HG03457 (cell line): ENCODE measurements around the gene DDT.
"Not testable (repeated sequence)": the region's sequence is repeated elsewhere in the genome, so short reads cannot be mapped to it uniquely, and the experiment has no call there.

ENCODE experiments used
- ATAC-seq: cut with Tn5 transposase; IDR thresholded peaks from one replicate; pipeline ENCODE4 v1.9.1; 2021; ENCODE audit warnings: moderate number of reproducible peaks; ENCODE audit not compliant: unreplicated experiment

DDT gene

DNA sequence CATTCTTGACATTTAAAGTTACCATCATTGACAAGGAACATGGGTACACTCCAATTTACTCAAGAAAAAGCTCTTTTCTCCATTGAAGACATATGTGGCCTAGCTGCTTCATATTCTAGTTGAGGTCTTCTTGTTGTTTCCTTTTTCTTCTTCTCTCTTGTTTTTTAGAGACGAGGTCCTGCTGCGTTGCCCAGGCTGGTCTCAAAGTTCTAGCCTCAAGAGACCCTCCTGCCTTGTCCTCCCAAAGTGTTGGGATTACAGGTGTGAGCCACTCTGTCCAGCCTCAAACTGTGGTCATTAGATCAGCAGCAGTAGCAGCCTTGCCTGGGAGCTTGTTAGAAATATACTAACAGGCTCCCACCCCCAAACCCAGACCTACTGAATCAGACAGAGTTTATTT lies 18.8 kb upstream of the DDT start:
- not testable (repeated sequence) for ATAC-seq

DNA sequence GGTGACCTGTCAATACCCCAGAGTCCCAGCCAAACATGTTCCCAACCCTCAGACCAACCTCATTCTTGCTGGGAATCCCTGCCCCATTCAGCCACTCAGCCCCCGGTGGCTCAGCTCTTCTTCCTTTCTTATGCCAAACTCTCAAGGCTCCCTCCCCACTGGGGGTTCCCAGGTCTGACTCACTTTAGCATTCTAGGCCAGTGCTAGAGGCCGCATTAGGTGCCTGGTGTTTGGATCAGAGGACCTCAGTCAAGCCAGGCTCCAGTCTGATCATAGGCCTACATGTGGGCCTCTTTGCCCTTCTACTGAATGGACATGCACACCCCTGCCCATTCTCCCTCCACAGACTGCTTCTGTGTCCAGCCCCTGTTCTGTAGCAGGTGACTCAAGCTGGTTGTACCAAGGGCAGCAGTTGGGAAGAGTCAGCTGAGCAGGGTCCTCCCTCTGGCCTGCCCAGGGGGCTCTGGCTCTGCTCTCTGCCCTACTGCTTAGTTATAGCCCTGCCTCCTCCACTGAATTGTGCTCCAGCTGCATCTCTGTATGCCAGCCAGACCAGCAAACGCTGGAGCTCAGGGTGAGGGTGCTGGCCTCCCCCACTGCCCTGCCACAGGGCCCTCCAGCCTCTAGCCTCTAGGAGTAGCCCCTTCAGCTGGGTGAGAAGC lies 15.5 kb upstream of the DDT start:
- not testable (repeated sequence) for ATAC-seq

GRCh38 chr22:23986538-23987178 lies 12.4 kb upstream of the DDT start:
- ATAC-seq, result not testable (repeated sequence)

DNA sequence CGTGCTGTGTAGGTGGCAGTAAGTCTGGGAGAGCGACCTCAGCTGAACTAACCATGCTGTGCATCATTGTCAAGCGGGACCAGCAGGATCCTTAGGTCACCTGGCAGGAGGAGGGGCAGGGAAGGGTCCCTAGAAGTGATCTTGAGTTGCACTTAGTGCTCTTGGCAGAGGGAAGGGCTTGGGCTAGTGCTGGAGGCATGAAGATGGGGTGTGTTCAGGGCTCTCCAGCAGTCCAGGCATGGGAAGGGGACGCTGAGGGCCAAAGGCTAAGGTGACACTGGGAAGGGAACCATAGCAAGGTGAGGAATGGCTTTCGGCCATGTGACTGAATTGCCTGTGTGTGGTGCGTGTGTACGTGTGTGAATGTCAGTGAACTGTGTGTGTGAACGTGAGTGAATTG lies 11.8 kb upstream of the DDT start:
- ATAC-seq, result not testable (repeated sequence)

GRCh38 chr22:23984430-23984829 lies 10.2 kb upstream of the DDT start:
- ATAC-seq, result no peak

GRCh38 chr22:23980567-23980966 lies 6.3 kb upstream of the DDT start:
- not testable (repeated sequence) for ATAC-seq

- ATAC-seq, result not testable (repeated sequence)
These were observed 5.5 kb upstream of the DDT start, which contains the start of gene GSTT2 for GRCh38 chr22:23979557-23980240. Gene GSTT2 (plus strand): TSS chr22:23980134.

- not testable (repeated sequence) for ATAC-seq
These were observed 3.1 kb upstream of the DDT start for GRCh38 chr22:23977304-23977703.

GRCh38 chr22:23974836-23975352 lies 653 bp upstream of the DDT start:
- ATAC-seq, result not testable (repeated sequence)

DNA sequence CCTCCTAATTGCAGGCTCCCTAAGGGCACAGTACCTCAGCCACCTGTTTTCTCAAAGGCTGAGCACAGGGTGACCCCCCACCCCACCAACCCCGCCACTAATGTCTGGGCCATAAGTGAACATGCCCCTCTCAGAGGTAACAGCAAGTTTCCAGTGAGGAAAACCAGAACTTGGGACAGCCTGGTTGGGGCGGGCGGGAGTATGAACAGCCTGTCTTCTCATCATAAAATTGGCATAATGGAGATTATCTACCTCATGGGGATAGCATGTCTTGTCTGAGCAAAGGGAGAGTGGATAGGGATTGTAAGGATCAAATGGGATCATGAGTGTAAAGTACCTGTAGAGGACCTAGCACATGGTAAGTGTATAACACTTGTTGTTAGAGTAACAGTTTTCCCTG lies 2.3 kb downstream of the DDT start:
- ATAC-seq, result not testable (repeated sequence)

DNA sequence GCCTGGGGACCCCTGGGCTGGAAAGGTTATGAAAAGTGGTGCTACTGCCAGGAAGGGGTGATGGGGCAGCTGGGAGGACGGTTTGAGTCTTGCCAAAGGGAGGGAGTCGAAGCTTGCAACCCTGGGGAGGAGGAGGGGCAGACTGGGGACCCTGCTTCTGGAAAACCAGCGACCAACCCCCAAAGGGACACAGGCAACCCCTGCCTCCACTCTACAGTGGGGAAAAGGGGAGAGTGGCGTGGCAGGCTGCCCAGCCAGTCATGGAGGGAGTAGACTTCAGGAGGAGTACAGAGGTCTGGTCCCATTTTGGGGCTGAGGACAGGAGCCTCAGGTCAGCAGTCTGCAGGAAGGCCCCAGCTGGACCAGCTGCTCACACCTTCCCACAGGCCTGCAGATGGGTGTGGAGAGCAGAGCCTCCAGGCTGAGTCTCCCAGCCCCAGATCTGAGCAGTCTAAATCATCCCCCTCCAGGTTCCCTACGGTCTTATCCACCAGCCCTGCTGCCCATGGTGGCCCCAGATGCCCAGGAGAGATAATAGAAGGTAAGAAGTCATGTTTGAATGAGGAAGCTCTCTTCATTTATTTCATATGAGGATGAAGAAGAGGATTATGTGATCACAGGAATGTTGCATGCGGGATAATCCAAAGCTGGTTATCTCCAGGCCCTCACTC lies 3.3 kb downstream of the DDT start:
- ATAC-seq, result no peak

- no peak for ATAC-seq
These were observed 4.0 kb downstream of the DDT start for GRCh38 chr22:23970201-23970641.

DNA sequence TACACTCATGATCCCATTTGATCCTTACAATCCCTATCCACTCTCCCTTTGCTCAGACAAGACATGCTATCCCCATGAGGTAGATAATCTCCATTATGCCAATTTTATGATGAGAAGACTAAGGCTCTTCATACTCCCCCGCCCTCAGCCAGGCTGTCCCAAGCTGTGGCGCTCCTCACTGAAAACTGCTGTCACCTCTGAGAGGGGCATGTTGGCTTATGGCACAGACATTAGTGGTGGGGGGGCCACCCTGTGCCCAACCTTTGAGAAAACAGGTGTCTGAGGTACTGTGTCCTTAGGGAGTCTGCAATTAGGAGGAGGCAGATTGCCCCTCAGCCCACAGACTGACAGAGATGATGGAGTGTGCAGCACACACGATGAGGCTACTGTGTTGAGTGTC lies 5.2 kb downstream of the DDT start:
- no peak for ATAC-seq

GRCh38 chr22:23966568-23966967 lies 7.7 kb downstream of the DDT start, which contains the start of gene DDTL:
Gene DDTL (plus strand): TSS chr22:23966888. CDS start chr22:23966915, 27 bp downstream.
- peak; percentile 81 for ATAC-seq

DNA sequence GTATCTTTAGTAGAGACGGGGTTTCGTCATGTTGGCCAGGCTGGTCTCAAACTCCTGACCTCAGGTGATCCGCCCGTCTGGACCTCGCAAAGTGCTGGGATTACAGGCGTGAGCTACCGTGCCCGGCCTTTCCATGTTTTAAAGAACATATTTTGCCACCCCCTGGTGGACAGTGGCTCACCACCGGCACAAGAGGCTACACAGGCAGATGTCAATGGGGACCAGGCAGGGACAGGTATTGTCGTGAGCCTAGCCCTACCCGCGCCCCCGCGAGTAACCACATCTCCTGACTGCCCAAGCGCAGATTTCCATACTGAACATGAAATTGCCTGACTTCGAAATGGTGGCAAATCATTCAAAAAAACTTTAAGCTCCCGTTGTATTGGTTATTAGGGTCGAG lies 8.1 kb downstream of the DDT start:
- ATAC-seq, result peak; percentile 11

- not testable (repeated sequence) for ATAC-seq
These were observed 13.0 kb downstream of the DDT start, which contains the start of gene GSTT2B for GRCh38 chr22:23961084-23961771. Gene GSTT2B (minus strand): TSS chr22:23961195. CDS start chr22:23961131, 64 bp downstream.

DNA sequence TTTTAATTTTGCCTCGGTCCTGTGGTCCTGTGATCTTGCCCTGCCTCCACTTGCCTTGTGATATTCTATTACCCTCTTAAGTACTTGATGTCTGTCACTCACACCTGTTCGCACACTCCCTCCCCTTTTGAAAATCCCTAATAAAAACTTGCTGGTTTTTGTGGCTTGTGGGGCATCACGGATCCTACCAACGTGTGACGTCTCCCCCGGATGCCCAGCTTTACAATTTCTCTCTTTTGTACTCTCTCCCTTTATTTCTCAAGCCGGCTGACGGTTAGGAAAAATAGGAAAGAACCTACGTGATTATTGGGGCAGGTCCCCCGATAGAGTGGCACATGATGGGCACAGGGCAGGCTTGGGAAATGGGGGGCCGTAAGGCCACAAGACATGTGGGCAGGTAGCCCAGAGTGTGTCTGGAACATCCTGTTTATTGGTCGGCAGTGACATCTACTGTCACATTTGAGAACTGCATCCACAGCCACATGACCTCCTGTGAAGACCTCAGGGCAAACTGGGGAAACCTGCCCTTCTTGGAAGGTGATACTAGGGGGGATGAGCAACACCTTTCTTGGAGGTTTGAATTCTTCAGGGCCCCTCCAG lies 17.8 kb downstream of the DDT start:
- not testable (repeated sequence) for ATAC-seq

DNA sequence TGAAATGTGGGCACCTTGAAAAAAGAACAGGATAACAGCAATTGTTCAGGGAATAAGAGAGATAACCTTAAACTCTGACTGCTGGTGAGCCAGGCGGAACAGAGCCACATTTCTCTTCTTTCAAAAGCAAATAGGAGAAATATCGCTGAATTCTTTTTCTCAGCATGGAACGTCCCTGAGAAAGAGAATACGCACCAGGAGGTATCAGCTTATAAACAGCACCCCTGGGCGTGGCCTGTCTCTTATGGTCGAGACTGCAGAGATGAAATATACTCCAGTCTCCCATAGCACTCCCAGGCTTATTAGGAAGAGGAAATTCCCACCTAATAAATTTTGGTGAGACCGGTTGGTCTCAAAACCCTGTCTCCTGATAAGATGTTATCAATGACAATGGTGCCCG lies 18.4 kb downstream of the DDT start:
- not testable (repeated sequence) for ATAC-seq

DNA sequence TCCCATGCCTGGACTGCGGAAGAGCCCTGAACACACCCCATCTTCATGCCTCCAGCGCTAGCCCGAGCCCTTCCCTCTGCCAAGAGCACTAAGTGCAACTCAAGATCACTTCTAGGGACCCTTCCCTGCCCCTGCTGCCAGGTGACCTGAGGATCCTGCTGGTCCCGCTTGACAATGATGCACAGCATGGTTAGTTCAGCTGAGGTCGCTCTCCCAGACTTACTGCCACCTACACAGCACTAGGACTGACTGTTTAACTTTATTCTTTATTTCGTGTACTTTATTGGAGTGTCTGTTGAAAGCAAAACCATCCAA lies 19.3 kb downstream of the DDT start:
- ATAC-seq, result not testable (repeated sequence)
